Stimulated activated CD4-positive, alpha-beta T cell treated with anti-CD3 and anti-CD28 coated beads, Interleukin-12 subunit alpha, Interleukin-12 subunit beta, amount 100 ng/mL, for 24 hours (primary cell): Measurements from ENCODE around the gene SIGLEC8.
"Not testable (repeated sequence)": the region's sequence is repeated elsewhere in the genome, so short reads cannot be mapped to it uniquely, and the experiment has no call there.

Source experiments
- DNase-seq, 2 experiments: peaks; one replicate each; pipeline ENCODE4 v3.0.0-alpha.2; 2020; ENCODE audit warnings: low read depth in 2 of 2

SIGLEC8 gene

DNA sequence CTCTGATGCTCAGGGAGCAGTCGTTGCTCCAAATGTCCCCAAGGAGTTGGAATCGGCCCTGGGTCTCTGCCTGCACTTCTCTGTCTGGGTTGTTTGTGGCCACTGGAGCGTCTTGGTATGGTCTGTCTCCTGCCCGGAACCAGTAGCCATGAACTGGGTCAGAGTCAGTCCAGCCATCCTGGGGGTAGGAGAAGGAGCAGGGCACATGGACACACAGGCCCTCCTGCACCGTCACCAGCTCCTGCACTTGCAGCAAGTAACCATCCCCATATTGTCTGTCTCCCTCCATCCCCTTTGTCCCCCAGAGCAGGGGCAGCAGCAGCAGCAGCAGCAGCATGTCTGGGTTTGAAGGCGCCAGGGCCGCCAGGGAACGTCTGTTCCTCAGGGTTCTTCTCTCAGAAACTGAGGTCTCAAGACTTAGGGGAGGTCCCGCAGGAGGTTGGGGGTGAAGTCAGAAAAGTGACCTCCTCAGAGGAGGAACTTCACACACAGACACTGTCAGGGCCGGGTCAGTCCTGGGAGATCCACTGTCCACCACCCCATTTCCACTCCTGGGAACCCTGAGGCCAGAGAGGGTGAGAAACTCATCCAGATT lies at the start of gene SIGLEC8:
Gene SIGLEC8, minus strand, starts transcription at position 404 of the 595 bp plus-strand sequence. Its CDS starts 67 bp downstream, at position 337.
- no peak for DNase-seq

GRCh38 chr19:51507640-51508058 lies 49.4 kb upstream of the SIGLEC8 start:
- DNase-seq: no peak

DNA sequence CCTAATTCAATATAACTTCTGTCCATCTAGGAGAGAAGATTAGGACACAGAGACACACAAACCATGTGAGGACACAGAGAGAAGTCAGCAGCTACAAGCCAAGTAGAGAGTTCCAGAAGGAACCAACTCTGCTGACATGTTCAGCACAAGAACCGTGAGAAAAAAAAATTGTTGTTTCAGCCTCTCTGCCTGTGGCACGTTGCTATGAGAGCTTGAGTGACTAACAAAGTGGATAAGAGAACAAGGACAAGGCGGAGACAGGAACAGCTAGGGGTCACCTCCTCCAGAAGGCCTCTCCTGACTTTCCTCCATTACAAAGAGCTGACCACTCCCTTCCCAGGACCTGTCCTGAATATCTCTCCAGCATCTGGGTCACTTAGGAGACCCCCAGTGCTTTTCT lies 48.9 kb upstream of the SIGLEC8 start:
- no peak for DNase-seq

DNA sequence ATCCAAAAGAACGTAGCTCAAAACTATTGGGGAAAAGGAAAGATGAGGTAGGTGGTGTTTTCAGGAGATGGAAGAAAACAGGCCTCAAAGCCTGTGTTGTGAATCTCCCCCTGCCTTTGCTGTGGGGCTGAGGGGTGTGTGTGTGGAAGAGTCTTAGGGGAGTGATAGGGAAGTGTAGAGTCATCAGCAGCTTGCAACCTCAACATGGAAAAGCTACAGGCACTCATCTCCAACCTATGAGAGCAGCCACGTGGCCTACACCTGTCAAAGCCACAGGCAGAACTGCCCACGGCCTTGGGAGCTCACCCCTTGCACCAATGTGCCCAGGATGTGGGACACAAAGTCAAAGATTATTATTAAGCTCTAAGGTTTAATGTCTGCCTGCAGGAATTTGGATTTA lies 47.6 kb upstream of the SIGLEC8 start:
- no peak for DNase-seq

GRCh38 chr19:51503896-51504295 lies 45.6 kb upstream of the SIGLEC8 start:
- DNase-seq: no peak

- no peak for DNase-seq
Measured at GRCh38 chr19:51503286-51503817, 45.1 kb upstream of the SIGLEC8 start.

DNA sequence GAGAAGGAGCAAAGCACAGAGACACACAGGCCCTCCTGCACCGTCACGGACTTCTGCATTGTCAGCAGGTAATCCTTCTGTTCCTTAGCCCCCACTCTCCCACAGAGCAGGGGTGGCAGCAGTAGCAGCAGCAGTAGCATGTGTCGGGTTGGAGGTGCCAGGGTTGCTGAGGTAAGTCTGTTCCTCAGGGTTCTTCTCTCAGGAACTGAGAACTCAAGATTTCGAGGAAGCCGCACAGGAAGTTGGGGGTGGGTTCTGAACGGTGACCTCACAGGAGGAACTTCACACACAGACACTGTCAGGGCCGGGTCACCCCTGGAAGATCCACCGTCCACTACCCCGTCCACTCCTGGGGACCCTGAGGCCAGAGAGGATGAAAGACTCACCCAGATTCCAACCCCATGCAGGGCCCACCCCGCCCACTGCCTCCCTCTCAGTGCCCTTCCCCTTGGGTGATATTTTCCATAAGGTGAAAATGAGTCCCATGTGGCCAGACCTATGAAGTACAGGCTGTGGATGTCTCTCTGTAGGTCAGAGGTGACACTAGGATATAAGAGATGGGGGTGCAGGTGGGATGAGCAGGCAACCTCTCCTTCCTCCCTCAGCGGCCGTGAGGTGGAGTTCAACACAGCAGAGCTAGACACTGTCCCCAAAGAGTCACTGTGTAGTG lies 43.5 kb upstream of the SIGLEC8 start, which contains the start of gene SIGLEC12:
Gene SIGLEC12, minus strand, starts transcription at position 207 of the 670 bp plus-strand sequence. Its CDS starts 67 bp downstream, at position 140.
- DNase-seq: no peak

DNA sequence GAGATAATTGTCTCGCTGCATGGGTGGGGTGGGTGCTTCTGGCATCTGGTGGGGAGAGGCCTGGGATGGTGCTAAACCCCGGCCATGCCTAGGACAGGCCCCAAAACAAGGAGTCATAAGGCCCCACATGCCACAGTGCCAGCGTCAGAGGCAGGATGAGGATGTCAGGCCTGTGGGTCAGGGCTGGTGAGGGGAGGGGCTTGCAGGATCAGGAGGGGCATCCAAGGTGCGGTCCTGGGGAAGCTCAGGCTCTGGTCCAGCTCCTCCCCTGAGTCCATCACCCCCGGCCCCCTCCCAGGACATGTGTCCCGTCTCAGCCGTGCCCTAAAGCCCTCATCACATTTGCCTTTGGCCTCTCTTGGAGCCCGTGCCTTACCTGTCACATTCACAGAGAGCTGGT lies 42.7 kb upstream of the SIGLEC8 start:
- DNase-seq: not testable (repeated sequence)

DNA sequence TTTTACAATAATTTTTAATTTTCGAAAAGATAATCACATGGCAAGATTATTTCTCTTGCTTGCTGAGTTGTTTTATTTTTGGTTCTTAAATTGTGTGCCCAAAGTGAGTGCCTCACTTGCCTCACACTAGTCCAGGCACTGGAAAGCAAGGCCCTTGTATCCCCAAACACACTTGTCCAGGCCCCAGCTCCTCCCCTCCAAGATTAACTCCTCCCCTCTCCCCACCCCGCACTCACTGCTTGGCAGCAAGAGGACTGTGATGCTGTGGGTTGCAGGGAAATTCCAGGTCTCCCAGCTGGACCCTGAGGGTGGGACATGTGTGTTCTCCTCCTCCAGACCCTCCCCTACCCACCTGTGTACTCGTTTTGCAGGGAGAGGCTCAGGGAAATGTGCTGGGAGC lies 39.4 kb upstream of the SIGLEC8 start:
- DNase-seq: no peak

DNA sequence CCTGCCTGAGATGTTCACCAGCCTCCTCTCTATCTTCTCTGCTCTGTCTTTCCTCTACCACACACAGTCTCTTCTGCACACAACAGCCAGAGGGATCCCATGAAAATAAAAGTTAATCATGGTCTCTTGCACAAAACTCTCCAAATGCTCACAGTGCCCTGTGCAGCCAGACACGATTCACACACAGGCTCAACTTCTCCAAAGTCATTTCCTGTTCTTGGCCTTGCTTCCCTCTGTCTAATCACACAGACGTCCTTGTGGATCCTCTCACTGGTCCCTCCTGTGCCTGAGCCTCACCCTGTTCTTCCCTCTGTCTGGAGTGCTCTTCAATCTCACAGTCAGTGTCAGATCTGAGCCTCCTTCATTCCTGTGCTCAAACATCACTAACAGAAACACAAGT lies 35.5 kb upstream of the SIGLEC8 start:
- no peak for DNase-seq

GRCh38 chr19:51491586-51491985 lies 33.3 kb upstream of the SIGLEC8 start:
- no peak for DNase-seq

DNA sequence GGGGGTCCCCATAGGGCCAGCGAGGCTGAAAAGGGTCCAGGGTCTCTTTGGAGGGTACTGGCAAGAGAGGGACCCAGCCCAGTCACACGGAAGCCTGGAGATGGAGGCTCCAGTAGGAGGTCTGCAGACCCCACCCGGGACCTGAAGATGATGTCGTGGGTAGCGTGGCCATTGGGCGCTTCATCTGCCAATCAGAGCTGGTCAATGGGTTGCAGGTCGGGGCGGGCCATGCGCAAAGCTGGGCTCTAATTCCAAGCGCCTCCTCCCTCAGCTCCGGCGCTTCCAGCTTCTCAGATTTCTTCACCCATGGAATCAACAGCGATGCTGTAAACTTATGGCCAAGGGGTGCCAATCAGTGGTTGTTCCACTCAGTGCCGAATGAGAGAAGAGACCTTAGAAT lies 32.4 kb upstream of the SIGLEC8 start:
- DNase-seq: no peak

DNA sequence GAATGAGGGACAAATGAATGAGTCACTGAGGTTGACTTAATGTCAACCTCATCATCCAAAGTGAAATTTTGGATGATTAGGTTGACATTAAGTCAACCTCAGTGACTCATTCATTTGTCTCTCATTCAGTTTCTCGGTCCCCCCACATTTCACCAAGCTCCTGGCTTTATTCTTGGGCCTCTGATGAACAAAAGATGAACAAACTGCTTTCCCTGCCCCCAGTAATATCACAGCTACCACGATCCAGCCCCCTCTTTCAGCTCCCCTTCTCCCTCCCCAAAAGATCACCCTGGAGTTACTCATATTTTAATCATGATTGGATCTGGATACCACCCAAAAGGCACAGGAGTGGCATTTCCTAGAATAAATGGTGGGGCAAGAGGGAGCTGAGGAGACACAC lies 30.9 kb upstream of the SIGLEC8 start:
- no peak for DNase-seq

DNA sequence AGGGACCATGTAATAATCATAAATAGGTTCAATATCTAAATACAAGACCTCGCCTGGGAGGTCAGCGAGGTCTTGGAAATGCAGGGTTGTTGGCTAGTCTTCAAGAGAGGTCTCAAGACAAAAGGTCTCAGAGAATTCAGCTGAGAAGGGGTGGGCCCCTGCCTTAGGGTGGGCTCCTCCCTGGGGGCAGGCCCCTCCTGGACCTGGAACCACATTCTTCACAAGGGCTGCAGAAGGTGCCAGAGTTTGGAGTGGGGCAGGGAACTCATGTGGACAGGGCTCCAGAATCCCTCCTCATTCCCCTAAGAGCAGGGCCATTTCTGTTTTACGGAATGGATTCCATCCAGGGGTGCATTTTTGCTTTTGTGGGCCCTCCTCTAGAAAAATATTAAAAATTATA lies 30.2 kb upstream of the SIGLEC8 start:
- DNase-seq: no peak

GRCh38 chr19:51485960-51486660 lies 27.9 kb upstream of the SIGLEC8 start:
- DNase-seq: no peak

DNA sequence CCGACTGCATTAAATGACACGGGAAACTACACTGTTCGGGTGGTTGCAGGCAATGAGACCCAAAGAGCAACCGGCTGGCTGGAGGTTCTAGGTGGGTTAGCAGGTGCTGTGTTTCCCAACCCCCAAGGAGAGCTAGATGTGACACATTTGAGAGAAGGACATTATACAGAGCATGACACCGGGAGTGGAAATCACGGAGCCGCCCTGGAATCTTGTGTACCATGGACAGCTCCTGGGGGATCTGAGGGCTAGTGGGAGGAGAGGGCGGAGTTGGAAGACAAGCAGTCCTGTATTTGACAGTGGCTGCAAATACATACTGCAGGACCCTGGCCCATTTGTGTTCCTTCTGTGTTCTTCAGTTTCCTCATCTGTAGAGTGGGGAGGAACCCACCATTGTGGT lies 22.3 kb upstream of the SIGLEC8 start:
- peak in 1 of 2 experiments; percentile 11 for DNase-seq

DNA sequence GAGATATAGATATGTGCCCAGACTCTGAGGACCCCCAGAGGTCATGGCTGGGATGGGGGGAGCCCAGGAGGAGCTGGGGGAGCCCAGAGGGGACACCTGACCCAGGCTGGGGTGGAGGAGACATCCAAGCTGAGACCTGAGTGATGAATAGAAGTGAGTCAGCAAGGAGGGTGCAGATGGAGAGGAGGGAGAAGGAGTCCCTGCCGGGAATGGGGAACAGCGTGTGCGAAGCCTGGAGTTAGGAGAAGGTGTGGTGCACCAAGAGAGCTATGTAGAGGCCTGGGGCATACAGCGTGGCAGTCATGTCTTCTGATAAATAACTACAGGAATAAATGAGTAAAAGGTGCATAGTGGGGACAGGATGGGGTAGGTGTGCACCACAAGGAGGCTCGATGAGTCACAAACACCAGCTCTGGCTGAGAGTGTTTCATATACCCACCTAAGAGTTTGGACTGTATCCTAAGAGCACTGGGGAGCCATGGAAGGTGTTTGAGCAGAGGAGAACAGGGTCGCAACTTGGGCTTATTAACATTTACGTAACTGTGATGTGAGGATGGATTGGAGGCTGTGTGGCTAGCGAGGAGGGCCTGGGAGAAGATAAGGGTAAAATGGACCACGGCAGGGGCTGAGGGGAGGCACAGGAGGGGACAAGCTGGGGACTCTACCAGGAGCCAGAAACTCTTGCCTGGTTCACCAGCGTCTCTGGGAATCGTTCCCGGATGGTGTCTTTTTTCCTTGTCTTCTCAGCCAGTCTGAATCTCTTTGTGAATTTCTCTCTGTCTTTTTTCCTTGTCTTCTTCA lies 21.5 kb upstream of the SIGLEC8 start:
- peak in 1 of 2 experiments; percentile 10 for DNase-seq

DNA sequence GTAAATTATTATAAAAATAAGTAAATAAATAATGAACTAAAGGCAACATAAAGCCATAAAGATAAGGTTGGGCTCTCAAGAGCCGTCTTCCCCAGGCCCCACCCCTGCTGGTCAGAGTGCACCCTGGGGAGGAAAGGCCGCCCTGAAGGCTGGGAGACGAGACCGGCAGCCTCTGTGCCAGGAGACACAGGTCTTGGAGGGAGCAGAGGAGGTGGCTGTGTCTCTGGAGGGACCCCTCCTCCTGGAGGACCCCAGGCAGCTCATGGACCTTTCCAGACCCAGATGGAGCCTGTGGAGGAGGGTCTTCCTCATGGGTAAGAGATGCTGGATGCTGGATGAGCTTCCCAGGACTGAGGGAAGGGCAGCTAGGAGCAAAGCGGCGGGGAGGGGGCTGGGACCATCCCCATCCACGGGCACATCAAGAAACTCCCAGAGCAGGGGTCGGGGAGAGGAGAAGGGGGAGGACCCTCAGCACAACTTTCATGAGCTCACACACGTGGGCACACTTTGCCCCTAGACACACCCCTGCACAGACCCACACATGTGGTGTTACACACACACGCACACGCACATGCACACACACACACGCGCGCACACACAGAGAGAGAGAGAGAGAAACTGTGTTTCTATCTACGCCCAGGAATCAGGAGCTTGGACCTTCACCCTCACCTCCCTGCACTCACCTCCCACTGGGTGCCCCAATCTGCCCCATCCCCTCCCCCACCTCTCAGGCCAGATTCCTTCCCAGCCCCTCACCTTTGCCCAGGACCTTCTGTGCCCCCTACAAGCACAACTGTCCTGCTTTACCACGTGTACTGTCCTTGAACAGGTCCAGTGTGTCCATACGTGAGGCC lies 20.4 kb upstream of the SIGLEC8 start, which contains the start of gene CEACAM18:
Gene CEACAM18, plus strand, starts transcription at position 159 of the 854 bp plus-strand sequence.
- DNase-seq: no peak

GRCh38 chr19:51477344-51477743 lies 19.1 kb upstream of the SIGLEC8 start:
- no peak for DNase-seq

GRCh38 chr19:51476164-51476563 lies 17.9 kb upstream of the SIGLEC8 start:
- no peak for DNase-seq
